Stomach (tissue), 9 donors: ENCODE data around the gene ZNF396. TPM values are rescaled to one million over a fixed set of nuclear protein-coding genes. Genes with fewer than 3 reads are reported as not detected.
A peak's percentile ranks its signal among the peaks of the same experiment; 100 is the strongest.

Experiments
- DNase-seq, 2 donors: peaks; one replicate each; pipeline versions ENCODE4 v3.0.0 to v3.0.0-alpha.2; 2013 to 2019
- H3K27ac ChIP-seq, 5 donors: fragments of 200-600 bp in 4 of 5; sonication (generic) in 4 of 5; one replicate each; pipeline ENCODE4 v1.5.1; 2013 to 2019; ENCODE audit warnings: mild to moderate bottlenecking in 1 of 5, moderate library complexity in 1 of 5
- H3K27me3 ChIP-seq, 3 donors: fragments of 200-600 bp; sonication (generic); one replicate each; pipeline ENCODE4 v1.5.1; 2017 to 2019; ENCODE audit warnings: mixed run types in 1 of 3
- H3K36me3 ChIP-seq, 4 donors: fragments of 200-600 bp; sonication (generic); 1 replicate in 3 of 4; 2 replicates in 1 of 4; pipeline ENCODE4 v1.5.1; 2016 to 2019
- H3K4me1 ChIP-seq, 4 donors: fragments of 200-600 bp; sonication (generic); one replicate each; pipeline ENCODE4 v1.5.1; 2016 to 2019
- H3K4me3 ChIP-seq, 4 donors: fragments of 200-600 bp; sonication (generic) in 3 of 4; one replicate each; pipeline ENCODE4 v1.5.1; 2016 to 2019; ENCODE audit warnings: mild to moderate bottlenecking in 1 of 4
- H3K9me3 ChIP-seq, 4 donors: fragments of 200-600 bp; sonication (generic); one replicate each; pipeline ENCODE4 v1.5.1; 2016 to 2019
- EP300 ChIP-seq: sonication (generic); formaldehyde crosslinking; IDR thresholded peaks from one replicate; pipeline ENCODE4 v1.6.1; 2017; ENCODE audit warnings: antibody characterized with exemption
- POLR2A ChIP-seq, 4 donors: fragments of 450-650 bp; IDR thresholded peaks; one replicate each; pipeline ENCODE4 v1.6.1; 2016; ENCODE audit warnings: antibody characterized with exemption in 4 of 4, control low read depth in 2 of 4, mild to moderate bottlenecking in 1 of 4, moderate library complexity in 1 of 4
- POLR2AphosphoS5 ChIP-seq, 3 donors: sonication (generic); formaldehyde crosslinking; IDR thresholded peaks; one replicate each; pipeline ENCODE4 v1.6.1; 2016; ENCODE audit warnings: antibody characterized with exemption in 3 of 3
- WGBS, 5 donors: extraction: QIAGEN DNeasy Blood & Tissue Kit in 3 of 5; methylation state at CpG; one replicate each; pipeline versions ENCODE4 v1.1.5 to v1.1.7; 2013 to 2018; 5-methylcytosine and 5-hydroxymethylcytosine counted together
- intact Hi-C: fragments of 100-400 bp; cut with DNase I; formaldehyde crosslinking; loops from one replicate; pipeline ENCODE4 v1.15.1; 2023; ENCODE audit warnings: low total_unique reads
- polyA plus RNA-seq, 3 donors: library from polyadenylated mRNA; stranded (reverse); fragments of 200-250 nt; gene quantifications; one replicate each; pipeline ENCODE4 v1.2.3, GENCODE V29; 2013
- total RNA-seq, 5 donors: library from RNA; depleted of rRNA; stranded (reverse); fragments of >200 nt; gene quantifications; one replicate each; pipeline versions ENCODE4 v1.1.0 to v1.2.3, GENCODE V29; 2014 to 2016
- TF ChIP-seq, protein P1 (sequence below), 7 experiments: fragments of 450-650 bp in 4 of 7; fragments of 200-600 bp in 3 of 7; sonication (generic) in 3 of 7; IDR thresholded peaks; one replicate each; pipeline ENCODE4 v1.5.1; 2016 to 2019; ENCODE audit warnings: antibody characterized with exemption in 7 of 7, control low read depth in 2 of 7, mild to moderate bottlenecking in 1 of 7
- donor health status: healthy with polysubstance abuse.
- donor health status: Bipolar disorder and iron deficiency.
- donor health status: healthy.

ZNF396 gene
- total and polyA plus RNA-seq, 8 donors: 1.3 to 7.6 (median 4.3) TPM; not detected in 1

DNA sequence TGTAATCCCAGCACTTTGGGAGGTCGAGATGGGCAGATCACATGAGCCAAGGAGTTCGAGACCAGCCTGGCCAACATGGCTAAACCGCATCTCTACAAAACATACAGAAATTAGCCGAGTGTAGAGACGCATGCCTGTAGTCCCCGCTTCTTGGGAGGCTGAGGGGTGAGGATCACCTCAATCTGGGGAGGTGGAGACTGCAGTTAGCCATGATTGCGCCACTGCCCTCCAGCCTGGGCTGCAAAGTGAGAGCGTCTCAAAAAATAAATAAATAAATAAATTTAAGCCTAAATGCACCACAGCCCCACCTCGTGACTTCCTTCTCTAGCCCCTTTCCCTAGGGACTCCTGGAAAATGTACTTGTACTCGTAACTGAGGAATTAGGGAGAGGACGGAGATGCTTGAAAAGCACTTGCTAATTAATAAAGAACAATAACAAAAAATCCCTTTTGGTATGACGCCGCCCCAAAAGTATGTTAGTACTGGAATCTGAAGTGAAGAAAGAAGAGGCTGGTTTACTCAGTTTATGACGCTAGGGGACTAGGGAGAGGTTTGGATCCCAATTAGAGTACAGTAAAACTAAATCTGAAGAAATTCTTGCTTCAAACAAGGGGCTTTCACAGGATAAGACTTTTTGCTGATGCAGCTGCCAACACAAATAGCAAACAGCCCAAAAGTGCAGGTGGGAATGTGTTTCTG lies 887 bp upstream of the ZNF396 start:
- 83 to 86% (median 84%) methylated on average over 14 of the region's 14 CpGs for whole genome bisulfite sequencing, 5 donors
- intact Hi-C loops: no loop called here
- no peak for TF ChIP-seq EP300
- H3K27me3 ChIP-seq: no peaks in the 10 kb centered on the region
- peak in 1 of 2 donors; percentile 5 for DNase-seq
- H3K27ac ChIP-seq: no peak overlapping the region
- H3K4me3 ChIP-seq: no peak overlapping the region
- peaks cover 0 to 17% (median 9%) of the 10 kb centered on the region in 4 donors for H3K4me1 ChIP-seq
- no peaks in the 10 kb centered on the region for H3K9me3 ChIP-seq
- H3K36me3 ChIP-seq: peaks cover 0 to 10% (median 4%) of the 10 kb centered on the region in 4 donors

DNA sequence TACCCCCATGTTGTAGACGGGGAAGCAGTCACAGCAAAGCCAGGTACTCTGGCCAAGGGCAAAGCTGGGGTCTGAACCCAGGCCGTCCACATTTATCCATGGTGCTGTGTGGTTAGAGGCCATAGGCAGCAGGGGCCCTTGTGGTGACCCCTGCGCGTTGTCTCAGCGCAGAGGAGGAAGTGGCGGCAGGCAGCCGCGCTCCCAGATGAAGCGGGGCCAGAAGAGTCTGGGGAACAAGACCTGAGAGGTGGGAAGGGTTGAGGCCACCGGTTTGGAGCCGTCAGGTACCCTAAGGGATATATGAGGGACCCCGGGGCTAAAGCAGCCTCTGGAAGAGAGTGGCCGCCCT lies 770 bp downstream of the ZNF396 start:
- H3K36me3 ChIP-seq: peaks cover 0 to 12% (median 6%) of the 10 kb centered on the region in 4 donors
- H3K27ac ChIP-seq: peak overlapping the region in 3 of 5 donors; percentile 77 to 85 (median 83)
- peak overlapping the region; percentile 83 to 98 (median 95) for H3K4me3 ChIP-seq
- WGBS, 5 donors: 5 to 9% (median 7%) methylated on average over 8 to 13 of the region's 13 CpGs
- intact Hi-C loops: no loop called here
- H3K9me3 ChIP-seq: no peaks in the 10 kb centered on the region
- no peaks in the 10 kb centered on the region for H3K27me3 ChIP-seq
- peak; percentile 50 to 70 for DNase-seq
- H3K4me1 ChIP-seq: peaks cover 0 to 17% (median 9%) of the 10 kb centered on the region in 4 donors
- TF ChIP-seq, protein P1, sequence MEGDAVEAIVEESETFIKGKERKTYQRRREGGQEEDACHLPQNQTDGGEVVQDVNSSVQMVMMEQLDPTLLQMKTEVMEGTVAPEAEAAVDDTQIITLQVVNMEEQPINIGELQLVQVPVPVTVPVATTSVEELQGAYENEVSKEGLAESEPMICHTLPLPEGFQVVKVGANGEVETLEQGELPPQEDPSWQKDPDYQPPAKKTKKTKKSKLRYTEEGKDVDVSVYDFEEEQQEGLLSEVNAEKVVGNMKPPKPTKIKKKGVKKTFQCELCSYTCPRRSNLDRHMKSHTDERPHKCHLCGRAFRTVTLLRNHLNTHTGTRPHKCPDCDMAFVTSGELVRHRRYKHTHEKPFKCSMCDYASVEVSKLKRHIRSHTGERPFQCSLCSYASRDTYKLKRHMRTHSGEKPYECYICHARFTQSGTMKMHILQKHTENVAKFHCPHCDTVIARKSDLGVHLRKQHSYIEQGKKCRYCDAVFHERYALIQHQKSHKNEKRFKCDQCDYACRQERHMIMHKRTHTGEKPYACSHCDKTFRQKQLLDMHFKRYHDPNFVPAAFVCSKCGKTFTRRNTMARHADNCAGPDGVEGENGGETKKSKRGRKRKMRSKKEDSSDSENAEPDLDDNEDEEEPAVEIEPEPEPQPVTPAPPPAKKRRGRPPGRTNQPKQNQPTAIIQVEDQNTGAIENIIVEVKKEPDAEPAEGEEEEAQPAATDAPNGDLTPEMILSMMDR (IDR thresholded peaks at IDR 0.05): no peak
- TF ChIP-seq POLR2A (IDR thresholded peaks at IDR 0.05) (no peak), EP300 (no peak), POLR2AphosphoS5 (IDR thresholded peaks at IDR 0.05) (no peak)

DNA sequence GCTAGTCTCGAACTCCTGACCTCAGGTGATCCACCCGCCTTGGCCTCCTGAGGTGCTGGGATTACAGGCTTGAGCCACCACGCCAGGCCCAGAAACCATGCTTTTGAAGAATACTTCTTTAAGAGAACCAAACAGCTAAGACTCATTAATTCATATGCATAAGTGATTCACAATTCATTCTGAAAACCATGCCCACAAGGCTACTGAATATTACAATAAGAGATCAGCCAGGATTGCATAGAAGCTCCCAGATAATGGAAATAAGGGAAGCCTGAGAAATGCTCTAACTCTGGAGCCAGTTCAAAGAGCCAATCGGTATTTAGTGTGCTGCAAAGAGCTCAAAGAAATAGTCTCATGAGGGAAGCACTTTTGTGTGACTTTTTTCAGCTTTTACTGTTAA lies 2.4 kb downstream of the ZNF396 start:
- Histone ChIP-seq H3K4me3 (no peak overlapping the region), H3K27me3 (no peaks in the 10 kb centered on the region), H3K36me3 (peaks cover 5 to 17% (median 9%) of the 10 kb centered on the region in 4 donors), H3K27ac (no peak overlapping the region), H3K9me3 (no peaks in the 10 kb centered on the region), H3K4me1 (peaks cover 0 to 17% (median 9%) of the 10 kb centered on the region in 4 donors)
- intact Hi-C loops: no loop called here
- DNase-seq: no peak
- WGBS, 5 donors: 93 to 96% (median 95%) methylated on average over 4 of the region's 4 CpGs
- TF ChIP-seq, protein P1 (IDR thresholded peaks at IDR 0.05): no peak
- TF ChIP-seq POLR2AphosphoS5 (IDR thresholded peaks at IDR 0.05) (no peak), EP300 (no peak), POLR2A (IDR thresholded peaks at IDR 0.05) (no peak)

- 85 to 91% (median 89%) methylated on average over 1 of the region's 1 CpG for WGBS, 5 donors
- H3K4me3 ChIP-seq: no peak overlapping the region
- no peaks in the 10 kb centered on the region for H3K9me3 ChIP-seq
- intact Hi-C loops: no loop called here
- no peak overlapping the region for H3K27ac ChIP-seq
- no peaks in the 10 kb centered on the region for H3K27me3 ChIP-seq
- H3K4me1 ChIP-seq: peaks cover 0 to 10% (median 3%) of the 10 kb centered on the region in 4 donors
- no peak for DNase-seq
- TF ChIP-seq POLR2AphosphoS5 (IDR thresholded peaks at IDR 0.05): no peak
- TF ChIP-seq POLR2A (IDR thresholded peaks at IDR 0.05): no peak
- no peak for TF ChIP-seq EP300
- TF ChIP-seq, protein P1 (IDR thresholded peaks at IDR 0.05): no peak
- peaks cover 8 to 30% (median 19%) of the 10 kb centered on the region in 4 donors for H3K36me3 ChIP-seq
Measured at GRCh38 chr18:35371412-35372195, 5.5 kb downstream of the ZNF396 start.
